Suprapubic skin (tissue), 4 donors: ENCODE results near the gene IFI27. TPM values are rescaled to one million over a fixed set of nuclear protein-coding genes. Genes with fewer than 3 reads are reported as not detected.

Source experiments
- DNase-seq, 2 donors: peaks; one replicate each; pipeline ENCODE4 v3.0.0-alpha.2; 2019; ENCODE audit warnings: low spot score in 2 of 2
- H3K27ac ChIP-seq: fragments of 200-600 bp; sonication (generic); one replicate; pipeline ENCODE4 v1.5.1; 2019
- H3K27me3 ChIP-seq: fragments of 200-600 bp; sonication (generic); one replicate; pipeline ENCODE4 v1.5.1; 2019
- H3K36me3 ChIP-seq: fragments of 200-600 bp; sonication (generic); one replicate; pipeline ENCODE4 v1.5.1; 2019
- H3K4me1 ChIP-seq: fragments of 200-600 bp; sonication (generic); one replicate; pipeline ENCODE4 v1.5.1; 2019
- H3K4me3 ChIP-seq: fragments of 200-600 bp; sonication (generic); one replicate; pipeline ENCODE4 v1.5.1; 2019; ENCODE audit warnings: mild to moderate bottlenecking
- H3K9me3 ChIP-seq: fragments of 200-600 bp; sonication (generic); one replicate; pipeline ENCODE4 v1.5.1; 2019
- EP300 ChIP-seq: sonication (generic); formaldehyde crosslinking; IDR thresholded peaks from one replicate; pipeline ENCODE4 v1.6.1; 2017; ENCODE audit warnings: antibody characterized with exemption
- POLR2A ChIP-seq, 2 donors: fragments of 450-650 bp; IDR thresholded peaks; one replicate each; pipeline ENCODE4 v1.6.1; 2017; ENCODE audit warnings: antibody characterized with exemption in 2 of 2, mild to moderate bottlenecking in 2 of 2, moderate library complexity in 2 of 2
- POLR2AphosphoS5 ChIP-seq, 3 donors: sonication (generic); formaldehyde crosslinking; IDR thresholded peaks; one replicate each; pipeline ENCODE4 v1.6.1; 2017; ENCODE audit warnings: antibody characterized with exemption in 3 of 3
- WGBS: methylation state at CpG from one replicate; pipeline ENCODE4 v1.1.5; 2018; 5-methylcytosine and 5-hydroxymethylcytosine counted together
- total RNA-seq, 4 donors: library from RNA; depleted of rRNA; stranded (reverse); fragments of >200 nt; gene quantifications; one replicate each; pipeline ENCODE4 v1.1.0, GENCODE V29; 2016
- TF ChIP-seq, protein P1 (sequence below), 2 donors: fragments of 200-600 bp in 1 of 2; fragments of 450-650 bp in 1 of 2; sonication (generic) in 1 of 2; IDR thresholded peaks; one replicate each; pipeline ENCODE4 v1.5.1; 2016 to 2019; ENCODE audit warnings: antibody characterized with exemption in 2 of 2, mild to moderate bottlenecking in 1 of 2, moderate library complexity in 1 of 2

Gene IFI27
- total RNA-seq, 4 donors from 2014 or later = 26.9 to 197 (median 142) TPM

DNA sequence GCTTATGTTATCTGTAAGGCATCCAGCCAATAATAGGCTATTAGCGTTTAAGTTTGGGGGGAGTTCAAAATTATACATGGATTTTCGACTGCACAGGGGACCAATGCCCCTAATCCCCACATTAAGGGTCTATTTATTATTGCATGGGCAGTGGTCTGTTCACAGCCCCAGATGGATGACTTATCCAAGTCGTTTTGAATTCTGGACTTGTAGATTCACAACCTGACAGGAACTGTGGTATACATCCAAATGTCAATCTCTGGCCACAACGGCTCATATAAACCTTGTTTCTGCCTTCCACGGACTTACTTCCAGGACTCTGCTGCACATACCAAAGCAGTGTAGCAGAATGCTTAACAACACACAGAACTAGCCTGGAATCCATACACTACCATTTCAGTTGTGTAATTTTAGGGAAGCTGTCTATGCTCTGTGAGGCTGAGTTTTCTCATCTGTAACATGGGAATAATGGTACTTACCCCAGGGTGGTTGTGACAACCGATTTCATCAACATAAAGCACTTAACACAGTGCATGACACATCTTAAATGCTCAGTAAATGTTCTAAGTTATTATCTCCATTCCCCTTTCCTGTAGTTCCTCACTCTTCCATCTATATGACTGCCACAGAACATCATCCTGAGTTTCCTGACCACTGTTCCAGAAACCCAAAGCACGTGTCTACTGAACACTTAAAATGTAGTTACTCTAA is 33.3 kb upstream of the IFI27 start:
- TF ChIP-seq, protein P1, sequence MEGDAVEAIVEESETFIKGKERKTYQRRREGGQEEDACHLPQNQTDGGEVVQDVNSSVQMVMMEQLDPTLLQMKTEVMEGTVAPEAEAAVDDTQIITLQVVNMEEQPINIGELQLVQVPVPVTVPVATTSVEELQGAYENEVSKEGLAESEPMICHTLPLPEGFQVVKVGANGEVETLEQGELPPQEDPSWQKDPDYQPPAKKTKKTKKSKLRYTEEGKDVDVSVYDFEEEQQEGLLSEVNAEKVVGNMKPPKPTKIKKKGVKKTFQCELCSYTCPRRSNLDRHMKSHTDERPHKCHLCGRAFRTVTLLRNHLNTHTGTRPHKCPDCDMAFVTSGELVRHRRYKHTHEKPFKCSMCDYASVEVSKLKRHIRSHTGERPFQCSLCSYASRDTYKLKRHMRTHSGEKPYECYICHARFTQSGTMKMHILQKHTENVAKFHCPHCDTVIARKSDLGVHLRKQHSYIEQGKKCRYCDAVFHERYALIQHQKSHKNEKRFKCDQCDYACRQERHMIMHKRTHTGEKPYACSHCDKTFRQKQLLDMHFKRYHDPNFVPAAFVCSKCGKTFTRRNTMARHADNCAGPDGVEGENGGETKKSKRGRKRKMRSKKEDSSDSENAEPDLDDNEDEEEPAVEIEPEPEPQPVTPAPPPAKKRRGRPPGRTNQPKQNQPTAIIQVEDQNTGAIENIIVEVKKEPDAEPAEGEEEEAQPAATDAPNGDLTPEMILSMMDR (IDR thresholded peaks at IDR 0.05) = no peak
- TF ChIP-seq EP300 = no peak
- H3K4me1 ChIP-seq = peaks cover 51% of the 10 kb centered on the region
- no peak for DNase-seq
- WGBS = 58% methylated on average over 7 of the region's 7 CpGs
- H3K4me3 ChIP-seq = peak overlapping the region; percentile 100
- H3K36me3 ChIP-seq = peaks cover 6% of the 10 kb centered on the region
- no peaks in the 10 kb centered on the region for H3K27me3 ChIP-seq
- H3K9me3 ChIP-seq = no peaks in the 10 kb centered on the region
- no peak overlapping the region for H3K27ac ChIP-seq

DNA sequence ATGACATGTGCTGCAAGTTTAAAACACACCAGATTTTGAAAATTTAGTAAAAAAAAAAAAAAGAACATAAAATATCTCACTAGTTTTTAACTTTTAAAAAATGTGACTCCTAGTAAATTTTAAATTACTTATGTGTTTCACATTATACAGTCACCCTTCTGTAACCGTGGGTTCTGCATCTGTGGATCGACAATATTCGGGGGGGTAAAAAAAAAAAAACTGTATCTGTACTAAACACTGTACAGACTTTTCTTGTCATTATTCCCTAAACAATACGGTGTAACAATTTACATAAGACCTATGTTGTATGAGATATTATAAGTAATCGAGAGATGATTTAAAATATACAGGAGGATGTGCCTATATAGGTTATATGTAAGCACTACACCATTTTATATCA is 32.7 kb upstream of the IFI27 start:
- Histone ChIP-seq H3K36me3 (peaks cover 6% of the 10 kb centered on the region), H3K9me3 (no peaks in the 10 kb centered on the region), H3K4me3 (peak overlapping the region; percentile 100), H3K4me1 (peaks cover 52% of the 10 kb centered on the region), H3K27me3 (no peaks in the 10 kb centered on the region), H3K27ac (no peak overlapping the region)
- DNase-seq = no peak
- TF ChIP-seq, protein P1 (IDR thresholded peaks at IDR 0.05) = no peak
- TF ChIP-seq EP300 = no peak
- no peak for TF ChIP-seq POLR2AphosphoS5 (IDR thresholded peaks at IDR 0.05)
- TF ChIP-seq POLR2A (IDR thresholded peaks at IDR 0.05) = no peak
- 79% methylated on average over 5 of the region's 5 CpGs for WGBS

- H3K27ac ChIP-seq = peak overlapping the region; percentile 97
- 2% methylated on average over 15 of the region's 15 CpGs for WGBS
- H3K4me3 ChIP-seq = peak overlapping the region; percentile 100
- DNase-seq = no peak
- no peaks in the 10 kb centered on the region for H3K9me3 ChIP-seq
- peaks cover 6% of the 10 kb centered on the region for H3K36me3 ChIP-seq
- TF ChIP-seq POLR2A (IDR thresholded peaks at IDR 0.05) (no peak), POLR2AphosphoS5 (IDR thresholded peaks at IDR 0.05) (no peak), EP300 (no peak)
- TF ChIP-seq, protein P1 (IDR thresholded peaks at IDR 0.05) = no peak
- no peaks in the 10 kb centered on the region for H3K27me3 ChIP-seq
- peaks cover 49% of the 10 kb centered on the region for H3K4me1 ChIP-seq
These were observed 30.5 kb upstream of the IFI27 start for GRCh38 chr14:94079891-94080620.

GRCh38 chr14:94080621-94081385 is 29.7 kb upstream of the IFI27 start, which contains the start of the genes DDX24 and IFI27L1:
Gene DDX24, minus strand, starts transcription at chr14:94081202. Its CDS starts 1,460 bp downstream, at chr14:94079742.
Gene IFI27L1, plus strand, starts transcription at chr14:94081310. Its CDS starts 15,628 bp downstream, at chr14:94096938.
- WGBS = under 1% methylated on average over 49 of the region's 77 CpGs
- peaks cover 6% of the 10 kb centered on the region for H3K36me3 ChIP-seq
- H3K4me3 ChIP-seq = peak within 1 kb of the TSS; percentile 100
- TF ChIP-seq, protein P1 (IDR thresholded peaks at IDR 0.05) = no peak
- TF ChIP-seq POLR2A (IDR thresholded peaks at IDR 0.05) = peak; percentile 76 to 91
- TF ChIP-seq EP300 = no peak
- TF ChIP-seq POLR2AphosphoS5 (IDR thresholded peaks at IDR 0.05) = peak; percentile 84 to 89 (median 89)
- peak; percentile 97 to 98 for DNase-seq
- H3K9me3 ChIP-seq = no peaks in the 10 kb centered on the region
- peak within 1 kb of the TSS; percentile 97 for H3K27ac ChIP-seq
- no peaks in the 10 kb centered on the region for H3K27me3 ChIP-seq
- H3K4me1 ChIP-seq = peaks cover 49% of the 10 kb centered on the region
